GM12875 (cell line): ENCODE measurements around the gene ZNF785.

Source experiments
- H3K4me3 ChIP-seq: one replicate; pipeline ENCODE4 v1.5.1; 2011; ENCODE audit warnings: low read depth, low read length, control low read depth
- TF ChIP-seq, protein P1 (sequence below): IDR thresholded peaks from 2 replicates; pipeline ENCODE4 v1.5.1; 2011; ENCODE audit warnings: low read depth, mild to moderate bottlenecking, control low read depth, inconsistent platforms, low read length, moderate library complexity, borderline replicate concordance; ENCODE audit not compliant: insufficient read depth

The ZNF785 gene

GRCh38 chr16:30535106-30535776 is 50.3 kb downstream of the ZNF785 start:
- peak overlapping the region; percentile 77 for H3K4me3 ChIP-seq
- TF ChIP-seq, protein P1, sequence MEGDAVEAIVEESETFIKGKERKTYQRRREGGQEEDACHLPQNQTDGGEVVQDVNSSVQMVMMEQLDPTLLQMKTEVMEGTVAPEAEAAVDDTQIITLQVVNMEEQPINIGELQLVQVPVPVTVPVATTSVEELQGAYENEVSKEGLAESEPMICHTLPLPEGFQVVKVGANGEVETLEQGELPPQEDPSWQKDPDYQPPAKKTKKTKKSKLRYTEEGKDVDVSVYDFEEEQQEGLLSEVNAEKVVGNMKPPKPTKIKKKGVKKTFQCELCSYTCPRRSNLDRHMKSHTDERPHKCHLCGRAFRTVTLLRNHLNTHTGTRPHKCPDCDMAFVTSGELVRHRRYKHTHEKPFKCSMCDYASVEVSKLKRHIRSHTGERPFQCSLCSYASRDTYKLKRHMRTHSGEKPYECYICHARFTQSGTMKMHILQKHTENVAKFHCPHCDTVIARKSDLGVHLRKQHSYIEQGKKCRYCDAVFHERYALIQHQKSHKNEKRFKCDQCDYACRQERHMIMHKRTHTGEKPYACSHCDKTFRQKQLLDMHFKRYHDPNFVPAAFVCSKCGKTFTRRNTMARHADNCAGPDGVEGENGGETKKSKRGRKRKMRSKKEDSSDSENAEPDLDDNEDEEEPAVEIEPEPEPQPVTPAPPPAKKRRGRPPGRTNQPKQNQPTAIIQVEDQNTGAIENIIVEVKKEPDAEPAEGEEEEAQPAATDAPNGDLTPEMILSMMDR = no peak

- TF ChIP-seq, protein P1 = no peak
- peak within 1 kb of the TSS; percentile 77 for H3K4me3 ChIP-seq
Observed at GRCh38 chr16:30534368-30535105, 51.0 kb downstream of the ZNF785 start, which contains the start of gene ZNF747. ZNF747 (minus strand) TSS chr16:30534858; CDS start chr16:30534679, 179 bp downstream.

DNA sequence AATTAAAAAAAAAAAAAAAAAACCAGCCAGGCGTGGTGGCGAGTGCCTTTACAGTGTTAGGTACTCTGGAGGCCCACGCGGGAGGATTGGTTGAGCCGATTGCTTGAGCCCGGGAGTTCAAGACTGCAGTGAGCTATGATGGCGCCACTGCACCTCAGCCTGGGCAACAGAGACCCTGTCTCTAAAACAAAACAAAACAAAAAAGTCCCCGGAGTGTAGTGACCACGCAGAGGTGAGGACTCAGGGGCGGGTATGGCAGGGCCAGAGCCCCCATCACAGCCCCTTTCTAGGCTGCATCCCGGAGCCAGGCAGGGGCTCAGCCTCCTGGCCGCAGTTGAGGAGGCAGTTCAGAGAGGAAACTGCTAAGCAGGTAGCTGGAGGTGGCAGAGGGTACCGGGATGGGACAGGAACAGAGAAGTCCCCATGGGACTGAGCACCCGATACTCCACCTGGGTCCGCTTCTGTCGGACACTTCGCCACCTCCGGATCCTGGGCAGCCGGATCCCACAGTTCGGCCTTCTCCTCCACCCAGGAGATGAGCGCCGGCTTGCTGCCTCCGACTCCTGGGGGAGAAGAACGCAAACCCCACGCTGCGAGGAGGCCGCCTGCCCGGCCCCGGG is 51.6 kb downstream of the ZNF785 start:
- H3K4me3 ChIP-seq = peak overlapping the region; percentile 77
- TF ChIP-seq, protein P1 = no peak

DNA sequence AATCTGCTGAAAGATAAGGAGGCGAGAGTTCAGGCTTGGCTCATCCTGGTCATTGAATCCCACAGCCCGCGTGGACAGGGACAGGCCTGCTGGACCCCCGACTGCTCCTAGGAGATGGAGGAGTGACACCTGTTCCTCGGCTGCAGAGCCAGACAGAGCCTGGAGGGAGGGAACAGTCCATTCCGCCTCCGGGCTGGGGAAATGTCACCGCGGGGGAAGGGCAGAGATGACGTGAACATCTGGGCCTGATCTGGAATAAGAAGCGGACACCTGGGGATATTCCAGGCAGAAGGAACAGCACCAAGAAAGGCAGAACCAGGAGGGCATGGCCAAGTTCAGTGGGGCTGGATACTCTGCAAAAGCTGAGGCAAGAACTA is 52.4 kb downstream of the ZNF785 start:
- H3K4me3 ChIP-seq = no peak overlapping the region

DNA sequence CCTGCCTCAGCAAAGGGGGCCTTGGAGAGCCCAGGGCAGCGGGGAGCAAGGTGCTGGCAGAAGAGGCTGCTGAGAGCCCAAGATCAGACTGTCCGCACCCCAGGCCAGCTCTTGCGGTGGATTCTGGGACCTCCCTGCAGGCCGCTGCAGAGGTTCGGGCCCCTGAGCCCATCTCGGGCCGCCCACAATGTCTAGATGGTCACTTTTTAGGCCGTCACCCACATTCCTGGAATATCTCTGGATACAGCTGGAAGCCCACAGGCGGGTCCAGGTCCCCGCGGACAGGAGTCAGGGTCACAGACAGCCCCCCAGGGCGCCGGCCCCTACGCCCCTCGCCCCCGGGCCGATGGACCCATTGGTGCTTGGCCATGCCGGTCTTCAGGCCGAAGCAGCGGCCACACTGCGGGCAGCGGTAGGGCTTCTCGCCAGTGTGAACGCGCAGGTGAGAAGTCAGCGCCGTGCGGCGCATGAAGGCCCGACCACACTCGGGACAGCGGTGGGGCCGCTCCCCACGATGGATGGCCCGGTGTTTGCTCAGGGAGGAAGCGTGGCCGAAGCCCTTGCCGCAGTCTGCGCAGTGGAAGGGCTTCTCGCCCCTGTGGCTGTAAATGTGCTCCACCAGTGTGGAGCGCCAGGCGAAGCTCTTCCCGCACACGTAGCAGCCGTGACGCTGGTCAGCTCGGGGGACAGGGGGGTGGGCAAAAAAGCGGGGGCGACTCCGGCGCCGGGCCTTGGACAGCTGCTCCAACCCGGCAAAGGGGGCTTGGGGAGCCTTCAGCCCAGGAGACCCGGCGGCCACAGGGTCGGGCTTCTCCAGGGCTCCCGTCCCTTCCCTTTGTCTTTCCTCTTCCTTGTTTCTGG is 53.0 kb downstream of the ZNF785 start:
- TF ChIP-seq, protein P1 = no peak
- no peak overlapping the region for H3K4me3 ChIP-seq

More for the DNA sequence above, 52.4 kb downstream of the ZNF785 start:
- TF ChIP-seq, protein P1 = no peak
